Spleen (tissue), 11 donors: Measurements from ENCODE around the gene SLC26A2. TPM values are rescaled to one million over a fixed set of nuclear protein-coding genes. Genes with fewer than 3 reads are reported as not detected.

Experiments used
- DNase-seq: peaks from one replicate; pipeline ENCODE4 v3.0.0-alpha.2; 2020
- H3K27ac ChIP-seq, 8 donors: fragments of 200-600 bp; sonication (generic) in 7 of 8; 1 replicate in 4 of 8; 2 replicates in 4 of 8; pipeline versions ENCODE4 v1.5.0 to v1.8.0; 2016 to 2021; ENCODE audit warnings: inconsistent platforms in 4 of 8, mild to moderate bottlenecking in 4 of 8, moderate library complexity in 1 of 8
- H3K27me3 ChIP-seq, 7 donors: fragments of 200-600 bp; sonication (generic) in 6 of 7; replicated peaks in 1 of 7; 1 replicate in 4 of 7; 2 replicates in 3 of 7; pipeline versions ENCODE4 v1.5.0 to v1.8.0; 2016 to 2021; ENCODE audit warnings: inconsistent platforms in 3 of 7, mild to moderate bottlenecking in 1 of 7
- H3K36me3 ChIP-seq, 6 donors: fragments of 200-600 bp; sonication (generic) in 5 of 6; 1 replicate in 4 of 6; 2 replicates in 2 of 6; pipeline versions ENCODE4 v1.5.0 to v1.8.0; 2016 to 2021; ENCODE audit warnings: inconsistent platforms in 2 of 6
- H3K4me1 ChIP-seq, 6 donors: fragments of 200-600 bp; sonication (generic) in 5 of 6; 1 replicate in 3 of 6; 2 replicates in 3 of 6; pipeline versions ENCODE4 v1.5.0 to v1.8.0; 2016 to 2021; ENCODE audit warnings: inconsistent platforms in 3 of 6
- H3K4me3 ChIP-seq, 8 donors: fragments of 200-600 bp; sonication (generic) in 7 of 8; 1 replicate in 4 of 8; 2 replicates in 4 of 8; pipeline versions ENCODE4 v1.5.0 to v1.8.0; 2016 to 2021; ENCODE audit warnings: inconsistent platforms in 4 of 8, mild to moderate bottlenecking in 4 of 8, moderate library complexity in 2 of 8
- H3K9me3 ChIP-seq, 8 donors: fragments of 200-600 bp; sonication (generic) in 7 of 8; 1 replicate in 4 of 8; 2 replicates in 4 of 8; pipeline versions ENCODE4 v1.5.0 to v1.8.0; 2016 to 2021; ENCODE audit warnings: inconsistent platforms in 4 of 8
- POLR2A ChIP-seq, 3 donors: fragments of 450-650 bp; IDR thresholded peaks; one replicate each; pipeline ENCODE4 v1.5.1; 2017; ENCODE audit warnings: antibody characterized with exemption in 3 of 3, mild to moderate bottlenecking in 1 of 3
- POLR2AphosphoS5 ChIP-seq, 3 donors: sonication (generic); formaldehyde crosslinking; IDR thresholded peaks; one replicate each; pipeline ENCODE4 v1.5.1; 2017; ENCODE audit warnings: antibody characterized with exemption in 3 of 3
- WGBS, 5 donors: extraction: QIAGEN DNeasy Blood & Tissue Kit in 3 of 5; methylation state at CpG; one replicate each; pipeline versions ENCODE4 v1.1.5 to v1.1.7; 2013 to 2018; 5-methylcytosine and 5-hydroxymethylcytosine counted together
- intact Hi-C: fragments of 100-400 bp; cut with DNase I; formaldehyde crosslinking; loops from one replicate; pipeline ENCODE4 v1.15.0; 2023; ENCODE audit warnings: low total_unique reads
- polyA plus RNA-seq, 3 donors: library from polyadenylated mRNA; stranded (reverse); fragments of 200-250 nt; gene quantifications; one replicate each; pipeline ENCODE4 v1.2.1, GENCODE V29; 2013
- total RNA-seq, 7 donors: library from RNA; depleted of rRNA in 3 of 7; stranded (reverse); fragments of >200 nt in 3 of 7; fragmentation: NEBNext Ultra II Directional in 4 of 7; extraction: Animal tissue kit (Norgen Biotek cat#: 25700) in 4 of 7; gene quantifications; one replicate each; pipeline versions ENCODE4 v1.1.0 to v1.2.1, GENCODE V29; 2016 to 2021
- TF ChIP-seq, protein P1 (sequence below), 11 experiments: fragments of 200-600 bp in 7 of 11; fragments of 450-650 bp in 4 of 11; sonication (generic) in 4 of 11; IDR thresholded peaks in 8 of 11; conservative IDR thresholded peaks in 3 of 11; 1 replicate in 7 of 11; 2 replicates in 4 of 11; pipeline versions ENCODE4 v1.4.0 to v1.8.0; 2016 to 2021; ENCODE audit warnings: antibody characterized with exemption in 11 of 11, inconsistent platforms in 4 of 11, mild to moderate bottlenecking in 1 of 11
- donor health status: healthy with polysubstance abuse.
- donor health status: DM: no; HTN: no; CAD: no; lungs with moderate emphysema.
- donor health status: DM: no; HTN: no; CAD: no.
- donor health status: Bipolar disorder and iron deficiency.
- donor health status: healthy.
- donor health status: DM: no; HTN: no; CAD: no.
- donor health status: DM: yes; HTN: yes; CAD: no.

Gene SLC26A2
- total and polyA plus RNA-seq, 10 donors, result 1.9 to 14.8 (median 10.1) TPM

DNA sequence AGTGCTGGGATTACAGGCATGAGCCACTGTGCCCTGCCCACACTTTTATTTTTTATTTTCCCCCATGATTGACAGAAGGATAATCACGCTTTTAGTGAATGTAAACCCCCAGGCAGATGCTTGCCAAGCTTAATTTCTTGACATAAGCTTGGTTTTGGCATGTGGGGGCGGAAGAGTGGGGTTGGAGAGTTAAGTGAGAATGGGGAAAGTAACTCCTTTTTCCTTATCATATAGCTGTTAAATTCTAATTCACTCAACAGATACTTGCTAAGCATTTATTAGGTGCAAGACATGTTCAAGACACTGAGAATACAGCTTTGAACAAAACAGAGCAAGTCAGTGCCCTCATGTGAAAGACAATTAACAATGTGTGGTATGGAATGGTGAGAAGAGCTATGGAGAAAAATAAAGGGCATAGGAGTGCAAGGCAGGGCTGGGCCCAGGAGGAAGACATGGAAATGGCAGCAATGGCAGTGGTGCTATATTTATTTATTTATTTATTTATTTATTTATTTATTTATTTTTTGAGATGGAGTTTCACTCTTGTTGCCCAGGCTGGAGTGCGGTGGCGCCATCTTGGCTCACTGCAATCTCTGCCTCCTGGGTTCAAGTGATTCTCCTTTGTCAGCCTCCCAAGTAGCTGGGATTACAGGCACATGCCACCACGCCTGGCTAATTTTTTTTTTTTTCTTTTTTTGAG, 2.2 kb downstream of the SLC26A2 start:
- no peaks in the 10 kb centered on the region for H3K27me3 ChIP-seq
- no peak for TF ChIP-seq POLR2AphosphoS5 (IDR thresholded peaks at IDR 0.05)
- TF ChIP-seq POLR2A (IDR thresholded peaks at IDR 0.05), result no peak
- TF ChIP-seq, protein P1, sequence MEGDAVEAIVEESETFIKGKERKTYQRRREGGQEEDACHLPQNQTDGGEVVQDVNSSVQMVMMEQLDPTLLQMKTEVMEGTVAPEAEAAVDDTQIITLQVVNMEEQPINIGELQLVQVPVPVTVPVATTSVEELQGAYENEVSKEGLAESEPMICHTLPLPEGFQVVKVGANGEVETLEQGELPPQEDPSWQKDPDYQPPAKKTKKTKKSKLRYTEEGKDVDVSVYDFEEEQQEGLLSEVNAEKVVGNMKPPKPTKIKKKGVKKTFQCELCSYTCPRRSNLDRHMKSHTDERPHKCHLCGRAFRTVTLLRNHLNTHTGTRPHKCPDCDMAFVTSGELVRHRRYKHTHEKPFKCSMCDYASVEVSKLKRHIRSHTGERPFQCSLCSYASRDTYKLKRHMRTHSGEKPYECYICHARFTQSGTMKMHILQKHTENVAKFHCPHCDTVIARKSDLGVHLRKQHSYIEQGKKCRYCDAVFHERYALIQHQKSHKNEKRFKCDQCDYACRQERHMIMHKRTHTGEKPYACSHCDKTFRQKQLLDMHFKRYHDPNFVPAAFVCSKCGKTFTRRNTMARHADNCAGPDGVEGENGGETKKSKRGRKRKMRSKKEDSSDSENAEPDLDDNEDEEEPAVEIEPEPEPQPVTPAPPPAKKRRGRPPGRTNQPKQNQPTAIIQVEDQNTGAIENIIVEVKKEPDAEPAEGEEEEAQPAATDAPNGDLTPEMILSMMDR (IDR thresholded peaks at IDR 0.05 in 8 of 11, conservative IDR thresholded peaks at IDR 0.05 in 3 of 11), result no peak
- no peak overlapping the region for H3K27ac ChIP-seq
- no peaks in the 10 kb centered on the region for H3K36me3 ChIP-seq
- H3K9me3 ChIP-seq, result no peaks in the 10 kb centered on the region
- H3K4me3 ChIP-seq, result no peak overlapping the region
- no peak for DNase-seq
- WGBS, 5 donors, result 91 to 98% (median 95%) methylated on average over 5 of the region's 5 CpGs
- intact Hi-C loops, result no loop called here
- peaks cover 10 to 38% (median 24%) of the 10 kb centered on the region in 6 donors for H3K4me1 ChIP-seq

DNA sequence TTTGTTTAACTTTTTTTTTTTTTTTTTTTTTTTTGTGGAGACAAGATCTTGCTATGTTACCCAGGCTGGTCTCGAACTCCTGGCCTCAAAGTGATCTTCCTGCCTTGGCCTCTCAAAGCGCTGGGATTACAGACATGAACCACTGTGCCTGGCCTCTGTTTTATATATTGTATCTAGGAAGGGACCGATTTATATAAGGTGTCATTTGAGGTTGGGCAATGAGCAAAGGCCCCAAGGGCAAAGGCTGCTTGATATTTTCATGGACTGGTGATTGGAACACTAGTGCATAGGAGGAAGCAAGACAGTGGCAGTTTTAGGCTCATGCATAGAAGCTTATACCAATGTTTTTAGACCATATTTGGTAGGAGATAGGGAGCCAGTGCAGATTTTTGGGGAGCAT, 3.2 kb downstream of the SLC26A2 start:
- intact Hi-C loops, result no loop called here
- Histone ChIP-seq H3K4me1 (peaks cover 10 to 38% (median 24%) of the 10 kb centered on the region in 6 donors), H3K9me3 (no peaks in the 10 kb centered on the region), H3K27ac (no peak overlapping the region), H3K27me3 (no peaks in the 10 kb centered on the region), H3K36me3 (no peaks in the 10 kb centered on the region), H3K4me3 (no peak overlapping the region)
- TF ChIP-seq, protein P1 (IDR thresholded peaks at IDR 0.05 in 8 of 11, conservative IDR thresholded peaks at IDR 0.05 in 3 of 11), result no peak
- TF ChIP-seq POLR2AphosphoS5 (IDR thresholded peaks at IDR 0.05) (no peak), POLR2A (IDR thresholded peaks at IDR 0.05) (no peak)
- DNase-seq, result no peak
- WGBS, 5 donors, result 87 to 97% (median 97%) methylated on average over 3 of the region's 3 CpGs

DNA sequence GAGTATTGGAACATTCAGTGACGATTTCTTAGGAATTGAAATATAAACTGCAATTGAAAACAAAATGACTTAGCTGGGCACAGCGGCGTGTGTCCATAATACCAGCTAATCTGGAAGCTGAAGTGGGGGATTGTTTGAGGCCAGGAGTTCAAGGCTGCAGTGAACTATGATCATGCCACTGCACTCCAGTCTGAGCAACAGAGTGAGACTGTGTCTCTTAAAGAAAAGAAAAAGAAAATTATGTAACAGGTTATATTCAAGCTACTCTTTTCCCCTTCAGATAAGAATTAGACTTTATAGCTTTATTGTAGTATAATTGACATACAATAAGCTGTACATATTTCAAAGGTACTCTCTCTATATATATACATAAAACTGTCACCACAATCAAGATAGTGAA, 6.4 kb downstream of the SLC26A2 start:
- intact Hi-C loops, result no loop called here
- Histone ChIP-seq H3K27ac (no peak overlapping the region), H3K36me3 (peaks cover 0 to 9% (median 0%) of the 10 kb centered on the region in 6 donors), H3K4me1 (peaks cover 0 to 13% (median 4%) of the 10 kb centered on the region in 6 donors), H3K9me3 (no peaks in the 10 kb centered on the region), H3K27me3 (no peaks in the 10 kb centered on the region), H3K4me3 (no peak overlapping the region)
- TF ChIP-seq POLR2AphosphoS5 (IDR thresholded peaks at IDR 0.05), result no peak
- 71 to 85% (median 79%) methylated on average over 3 of the region's 3 CpGs for WGBS, 5 donors
- no peak for DNase-seq

DNA sequence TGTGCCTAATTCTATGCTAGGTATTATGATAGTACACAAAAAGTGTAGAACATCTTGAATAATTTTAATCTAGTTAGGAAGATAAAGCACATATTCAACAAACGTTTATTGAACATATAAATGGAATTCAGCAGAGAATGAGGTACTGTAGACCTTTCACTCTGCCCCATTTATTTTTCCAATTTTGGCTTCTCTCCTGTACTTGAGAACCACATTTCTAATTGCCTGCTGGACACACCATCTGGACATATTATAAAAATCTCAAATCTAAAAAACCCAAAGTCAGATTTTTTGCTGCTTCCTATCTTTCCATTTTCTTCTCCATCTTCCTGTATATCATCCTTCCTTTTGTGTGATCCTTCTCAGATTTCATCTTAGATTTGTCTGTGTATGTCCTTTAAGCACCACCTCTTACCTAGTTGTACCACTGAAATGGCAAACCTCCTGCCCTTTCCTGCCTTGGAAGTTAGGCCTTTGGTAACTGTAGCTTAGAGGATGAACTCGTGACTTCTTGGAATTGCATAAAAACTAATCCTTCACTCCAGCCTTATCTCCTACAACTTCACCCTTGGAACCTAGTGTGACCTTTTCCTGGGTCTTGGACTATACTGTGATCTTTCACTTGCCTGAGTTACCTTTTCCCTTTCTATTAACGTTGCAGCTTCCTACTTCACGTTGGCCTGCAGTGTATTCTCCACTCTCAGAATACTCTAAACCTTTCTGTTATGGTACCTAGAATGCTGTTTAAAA, 8.8 kb downstream of the SLC26A2 start:
- H3K9me3 ChIP-seq, result no peaks in the 10 kb centered on the region
- no peak for DNase-seq
- intact Hi-C loops, result no loop called here
- no peak overlapping the region for H3K27ac ChIP-seq
- WGBS, 5 donors, result 86 to 96% (median 91%) methylated on average over 4 of the region's 4 CpGs
- no peaks in the 10 kb centered on the region for H3K27me3 ChIP-seq
- H3K4me1 ChIP-seq, result peaks cover 0 to 6% (median 0%) of the 10 kb centered on the region in 6 donors
- TF ChIP-seq, protein P1 (IDR thresholded peaks at IDR 0.05 in 8 of 11, conservative IDR thresholded peaks at IDR 0.05 in 3 of 11), result no peak
- TF ChIP-seq POLR2AphosphoS5 (IDR thresholded peaks at IDR 0.05), result no peak
- no peak for TF ChIP-seq POLR2A (IDR thresholded peaks at IDR 0.05)
- H3K4me3 ChIP-seq, result no peak overlapping the region
- H3K36me3 ChIP-seq, result peaks cover 0 to 9% (median 0%) of the 10 kb centered on the region in 6 donors
